Right ventricle myocardium inferior (tissue), 1 donor: ENCODE measurements around the gene POLA2. TPM values are rescaled to one million over a fixed set of nuclear protein-coding genes. Genes with fewer than 3 reads are reported as not detected.
"Not testable (repeated sequence)": the region's sequence is repeated elsewhere in the genome, so short reads cannot be mapped to it uniquely, and the experiment has no call there.

Experiments
- ATAC-seq: fragments of 200-7000 bp; cut with Tn5 transposase; one replicate; pipeline ENCODE4 v1.9.1; 2020; ENCODE audit warnings: mild to moderate bottlenecking, moderate library complexity
- DNase-seq: peaks from one replicate; pipeline ENCODE4 v3.0.0; 2021; ENCODE audit errors: missing footprints
- intact Hi-C: fragments of 100-400 bp; cut with DNase I; formaldehyde crosslinking; loops from one replicate; pipeline ENCODE4 v1.11.0; 2022
- total RNA-seq: library from RNA; stranded (reverse); fragmentation: NEBNext Ultra II Directional; extraction: Animal tissue kit (Norgen Biotek cat#: 25700); gene quantifications from one replicate; pipeline ENCODE4 v1.2.1, GENCODE V29; 2021
- donor health status: DM: no; HTN: yes; CAD: no; lungs with severe emphysema.

POLA2 gene
- total RNA-seq, 1 donor from 2014 or later, result 2.9 TPM

DNA sequence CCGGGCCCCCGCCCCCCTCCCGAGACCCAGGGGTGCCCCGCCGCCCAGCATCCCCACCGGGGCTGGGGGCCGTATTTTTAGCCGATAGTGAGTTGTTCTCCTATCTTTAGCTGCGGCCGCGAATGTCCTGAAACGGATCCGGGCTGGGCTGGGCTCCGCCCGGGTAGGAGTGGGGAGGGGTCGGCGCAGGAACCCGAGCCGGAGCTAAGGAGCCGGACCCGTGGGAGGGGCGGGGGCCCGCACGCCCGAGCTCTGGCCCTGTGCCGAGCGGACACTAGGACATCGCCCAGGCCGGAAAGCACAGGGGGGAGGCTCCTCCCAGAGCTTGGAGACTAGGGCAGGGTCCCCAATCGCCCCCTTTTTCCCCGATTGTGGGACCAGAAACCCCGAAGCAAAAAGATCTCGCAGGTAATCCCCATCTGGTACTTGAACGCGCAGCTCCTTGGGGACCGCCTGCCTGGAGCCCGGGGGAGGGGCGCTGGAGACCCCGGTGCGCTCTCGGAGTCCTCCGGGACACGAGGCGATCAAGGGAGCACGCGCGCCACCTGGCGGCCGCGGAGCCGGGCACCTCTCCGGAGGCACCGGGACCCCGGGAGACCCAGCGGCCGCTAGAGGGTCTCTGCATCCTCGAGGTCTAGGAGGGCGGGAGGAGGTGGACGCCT is 53.6 kb downstream of the POLA2 start:
- ATAC-seq (peak; percentile 53), DNase-seq (peak; percentile 93)
- intact Hi-C loops, result loop anchor here (1.0 to 2.0 kb wide), 3 partner anchors 15 to 40 kb away; no protein-coding TSS in a partner anchor

DNA sequence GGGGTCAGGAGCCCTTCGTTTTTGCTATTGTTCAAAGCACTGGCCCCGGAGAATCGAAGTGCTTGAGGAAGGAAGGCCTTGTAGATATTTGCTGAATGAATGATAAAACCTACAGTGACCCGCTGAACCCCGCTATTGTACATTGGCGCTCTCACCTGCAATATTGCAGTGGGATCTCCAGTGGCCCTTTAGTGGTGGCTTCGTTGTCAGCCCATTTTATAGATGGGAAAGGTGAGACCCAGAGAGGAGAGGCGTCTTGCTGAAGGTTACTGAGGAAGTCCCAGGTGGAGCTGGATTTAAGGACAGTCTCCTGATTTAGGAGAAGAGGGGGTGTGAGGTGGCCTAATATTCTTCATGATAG is 54.1 kb downstream of the POLA2 start:
- intact Hi-C loops, result loop anchor here (1.0 to 2.0 kb wide), 3 partner anchors 15 to 41 kb away; no protein-coding TSS in a partner anchor
- DNase-seq (no peak), ATAC-seq (no peak)

DNA sequence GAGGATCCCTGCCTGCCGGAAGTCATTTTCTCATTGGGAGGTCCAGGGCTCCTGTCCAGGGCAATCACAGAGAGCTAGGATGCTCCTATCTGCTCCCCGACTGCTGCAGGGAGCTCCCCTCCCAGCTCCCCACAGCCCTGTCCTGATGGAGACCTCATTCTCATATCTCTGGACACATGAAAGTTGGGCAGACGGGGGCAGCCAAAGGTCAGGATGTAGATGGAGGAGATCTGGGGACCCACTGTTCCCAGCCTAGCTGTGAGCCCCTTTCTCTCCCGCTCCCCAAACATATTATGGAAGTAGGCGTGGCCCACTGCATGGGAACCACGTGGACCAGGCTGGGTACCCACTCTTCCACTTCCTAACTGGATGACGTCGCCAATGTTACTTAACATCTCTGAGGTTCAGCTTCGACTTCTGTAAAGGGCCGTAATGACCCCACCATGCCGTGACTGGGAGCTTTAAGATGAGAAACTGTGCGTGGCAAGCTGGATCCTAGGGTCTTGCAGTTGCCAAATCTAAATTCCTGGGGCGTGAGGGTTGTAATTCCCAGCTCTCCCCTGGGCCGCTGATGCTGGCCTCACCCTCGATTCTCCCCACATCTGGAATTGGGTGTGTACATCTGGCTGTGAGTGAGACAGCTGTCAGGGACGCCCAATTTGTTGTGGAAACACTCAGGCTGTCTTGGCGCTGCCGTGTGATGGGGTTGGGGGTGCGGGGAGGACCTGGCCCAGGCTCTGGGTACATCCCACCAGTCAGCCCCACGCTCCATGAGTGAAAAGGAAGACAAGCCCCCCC is 54.7 kb downstream of the POLA2 start:
- DNase-seq (peak; percentile 73), ATAC-seq (peak; percentile 48)
- intact Hi-C loops, result no loop called here

DNA sequence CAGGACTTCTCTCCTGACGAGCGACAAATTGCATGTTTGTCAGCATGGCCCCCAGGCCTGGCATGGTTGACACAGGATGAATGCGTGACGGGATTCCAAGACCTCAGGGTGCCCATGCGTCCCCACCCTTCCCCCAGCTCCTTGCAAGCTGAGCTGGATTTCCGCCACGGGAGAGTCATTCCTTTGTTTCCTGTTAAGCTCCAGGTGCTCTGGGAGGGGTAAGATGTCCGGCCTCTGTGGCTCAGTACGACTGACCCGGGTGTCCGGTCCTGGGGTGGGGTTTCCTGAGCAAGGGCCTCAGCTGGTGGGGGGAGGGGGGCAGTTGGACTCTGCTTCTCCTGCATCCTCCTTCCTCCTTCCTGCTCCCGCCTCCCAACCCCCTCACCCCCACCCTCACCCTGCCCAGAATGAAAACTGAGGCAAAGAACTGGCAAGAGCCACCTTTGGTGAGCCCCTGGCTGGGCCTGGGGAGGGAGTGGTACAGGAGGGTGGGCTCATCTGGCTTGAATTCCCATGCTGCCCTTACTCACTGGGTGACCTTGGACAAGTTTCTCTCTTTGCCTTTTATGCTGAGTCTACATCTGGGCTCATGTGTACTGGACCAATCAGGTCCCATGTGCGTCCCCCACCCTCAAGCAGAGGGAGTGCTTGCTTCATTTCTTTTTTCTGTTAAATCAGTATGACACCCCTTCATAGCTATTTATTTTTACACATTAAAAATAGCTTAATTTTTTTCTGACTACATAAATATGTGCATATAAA is 55.4 kb downstream of the POLA2 start:
- peak; percentile 77 for DNase-seq
- intact Hi-C loops, result no loop called here
- peak; percentile 21 for ATAC-seq

- DNase-seq (no peak), ATAC-seq (no peak)
- intact Hi-C loops, result no loop called here
These were observed 58.8 kb downstream of the POLA2 start for GRCh38 chr11:65320386-65321075.

- DNase-seq (no peak), ATAC-seq (no peak)
- intact Hi-C loops, result no loop called here
These were observed 59.3 kb downstream of the POLA2 start for GRCh38 chr11:65321076-65321475.

DNA sequence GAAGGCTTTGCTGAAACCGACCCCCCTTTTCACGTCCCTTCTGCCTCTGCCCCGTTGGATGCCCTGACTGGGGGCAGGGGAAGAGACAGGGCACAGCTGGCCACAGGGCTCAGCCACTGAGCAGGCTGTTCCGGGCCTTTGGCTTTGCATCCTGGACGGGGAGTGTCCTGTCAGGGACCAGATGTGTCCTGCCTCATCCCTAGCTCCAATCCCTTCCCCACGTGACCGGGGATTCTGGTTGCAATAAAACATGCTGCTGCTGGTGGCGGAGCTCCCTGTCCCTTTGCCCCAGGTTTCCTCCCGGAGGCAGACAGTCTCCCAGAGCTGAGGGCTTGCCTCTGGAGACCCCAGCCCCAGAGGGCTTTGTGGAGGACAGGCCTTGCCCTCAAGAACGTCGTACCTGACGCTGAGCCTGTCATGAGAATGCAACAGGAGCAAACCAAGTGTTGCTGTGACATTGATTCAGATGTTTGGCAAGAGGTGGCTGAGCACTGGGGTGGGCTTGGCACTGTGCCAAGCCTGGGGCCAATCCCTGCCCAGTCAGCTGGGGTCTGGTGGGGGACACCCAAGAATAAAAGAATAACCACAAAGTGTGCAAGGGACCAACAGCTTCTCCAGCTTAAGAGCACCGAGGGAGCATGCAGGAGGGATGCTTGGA is 60.2 kb downstream of the POLA2 start:
- ATAC-seq (no peak), DNase-seq (no peak)

GRCh38 chr11:65323813-65324212 is 62.1 kb downstream of the POLA2 start:
- peak; percentile 72 for DNase-seq
- peak; percentile 20 for ATAC-seq
- intact Hi-C loops, result no loop called here

More for the DNA sequence above, 60.2 kb downstream of the POLA2 start:
- intact Hi-C loops, result no loop called here

DNA sequence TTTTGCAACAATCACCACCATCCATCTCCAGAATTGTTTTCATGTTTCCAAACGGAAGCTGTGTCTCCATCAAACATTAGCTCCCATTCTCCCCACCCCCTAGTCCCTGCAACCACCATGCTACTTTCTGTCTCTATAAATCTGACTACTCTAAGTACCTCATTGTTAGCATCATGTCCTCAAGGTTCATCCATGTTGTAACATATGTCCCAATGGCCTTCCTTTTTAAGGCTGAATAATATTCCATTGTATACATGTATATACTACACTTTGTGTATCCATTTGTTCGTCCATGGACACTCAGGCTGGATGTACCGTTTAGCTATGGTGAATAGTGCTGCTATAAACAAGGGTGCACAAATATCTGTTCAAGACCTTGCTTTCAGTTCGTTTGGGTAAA is 63.7 kb downstream of the POLA2 start:
- intact Hi-C loops, result no loop called here

GRCh38 chr11:65327021-65327420 is 65.3 kb downstream of the POLA2 start:
- ATAC-seq (no peak), DNase-seq (no peak)
- intact Hi-C loops, result no loop called here

More for the DNA sequence above, 63.7 kb downstream of the POLA2 start:
- ATAC-seq, result no peak
- no peak for DNase-seq

- no peak for ATAC-seq
- DNase-seq, result no peak
- intact Hi-C loops, result no loop called here
These were observed 67.7 kb downstream of the POLA2 start for GRCh38 chr11:65329478-65329877.

GRCh38 chr11:65329944-65330403 is 68.2 kb downstream of the POLA2 start:
- intact Hi-C loops, result loop anchor here (1.0 to 2.0 kb wide), 2 partner anchors 15 to 55 kb away; partner anchors contain the start of gene CDC42EP2
- DNase-seq (no peak), ATAC-seq (peak; percentile 30)

DNA sequence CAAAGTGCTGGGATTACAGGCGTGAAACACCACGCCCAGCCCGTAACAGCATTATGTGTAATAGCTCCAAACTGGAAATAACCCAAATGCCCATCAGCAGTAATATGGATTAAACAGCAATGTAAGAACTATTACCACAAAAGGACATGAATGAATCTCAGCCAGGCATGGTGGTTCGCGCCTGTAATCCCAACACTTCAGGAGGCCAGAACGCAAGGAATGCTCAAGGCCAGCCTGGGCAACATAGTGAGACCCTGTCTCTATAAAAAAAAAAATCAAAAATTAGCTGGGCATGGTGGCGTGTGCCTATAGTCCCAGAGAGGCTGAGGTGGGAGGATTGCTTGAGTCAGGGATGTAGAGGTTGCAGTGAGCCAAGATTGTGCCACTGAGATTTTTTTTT is 68.8 kb downstream of the POLA2 start:
- intact Hi-C loops, result loop anchor here (1.0 to 2.0 kb wide), 2 partner anchors 16 to 55 kb away; partner anchors contain the start of gene CDC42EP2
- ATAC-seq (no peak), DNase-seq (no peak)

DNA sequence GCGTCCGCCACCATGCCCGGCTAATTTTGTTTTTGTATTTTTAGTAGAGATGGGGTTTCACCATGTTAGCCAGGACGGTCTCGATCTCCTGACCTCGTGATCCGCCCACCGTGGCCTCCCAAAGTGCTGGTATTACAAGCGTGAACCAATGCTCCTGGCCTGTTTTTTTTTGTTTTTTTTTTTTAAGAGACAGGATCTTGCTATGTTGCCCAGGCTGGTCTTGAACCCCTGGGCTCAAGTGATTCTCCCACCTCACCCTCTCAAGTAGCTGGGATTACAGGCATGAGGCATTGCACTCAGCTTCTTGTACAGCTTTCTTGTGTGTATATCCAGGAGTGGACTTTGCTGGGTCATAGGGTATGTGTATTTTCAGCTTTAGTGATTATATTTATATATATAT is 70.8 kb downstream of the POLA2 start:
- DNase-seq, intact Hi-C loops, ATAC-seq: not testable (repeated sequence)

- ATAC-seq, result no peak
- intact Hi-C loops, result no loop called here
These were observed 73.0 kb downstream of the POLA2 start for GRCh38 chr11:65334696-65335295.

GRCh38 chr11:65338676-65339075 is 76.9 kb downstream of the POLA2 start:
- DNase-seq (no peak), ATAC-seq (no peak)
- intact Hi-C loops, result no loop called here

More at GRCh38 chr11:65334696-65335295, 73.0 kb downstream of the POLA2 start:
- no peak for DNase-seq

- DNase-seq (no peak), ATAC-seq (no peak)
- intact Hi-C loops, result no loop called here
These were observed 78.5 kb downstream of the POLA2 start for GRCh38 chr11:65340226-65340625.

DNA sequence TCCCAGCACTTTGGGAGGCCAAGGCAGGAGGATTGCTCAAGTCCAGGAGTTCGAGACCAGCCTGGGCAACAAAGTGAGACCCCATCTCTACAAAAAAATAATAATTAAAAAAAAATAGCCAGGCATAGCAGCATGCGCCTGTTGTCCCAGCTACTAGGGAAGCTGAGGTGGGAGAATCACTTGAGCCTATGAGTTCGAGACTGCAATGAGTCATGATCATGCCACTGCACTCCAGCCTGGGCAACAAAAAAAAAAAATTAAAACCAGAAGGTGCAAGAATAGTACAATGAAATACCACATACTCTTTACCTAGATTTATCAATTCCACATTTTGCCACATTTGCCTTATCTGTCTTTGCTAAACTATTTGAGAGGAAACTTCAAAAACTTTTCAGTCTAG is 80.1 kb downstream of the POLA2 start:
- no peak for ATAC-seq

More for the DNA sequence above, 80.1 kb downstream of the POLA2 start:
- intact Hi-C loops, result no loop called here
- DNase-seq, result no peak
